ENCODE results near the gene CHRNA9. TPM values are rescaled to one million over a fixed set of nuclear protein-coding genes. Genes with fewer than 3 reads are reported as not detected.
A peak's percentile ranks its signal among the peaks of the same experiment; 100 is the strongest.

Gene CHRNA9
- total and polyA plus RNA-seq, 2 experiments from 2014 or later: 0.58 to 5.7 TPM

- peaks cover 5% of the 10 kb centered on the region; the same call in 1 of the 3 replicates for H3K9me3 Mint-ChIP-seq
- H3K4me1 Mint-ChIP-seq: peaks cover 31% of the 10 kb centered on the region
- no peaks in the 10 kb centered on the region for H3K79me2 ChIP-seq (replicated peaks; ENCODE audit: insufficient read depth)
- H3K4me3 Mint-ChIP-seq: peak overlapping the region; percentile 30; the same call in 1 of the 3 replicates
- H3K36me3 Mint-ChIP-seq (ENCODE audit: low read depth): peaks cover 4% of the 10 kb centered on the region; the same call in 1 of the 3 replicates
- H3K4me1 ChIP-seq (ENCODE audit: insufficient read depth): peaks cover 21% of the 10 kb centered on the region
- H3K27me3 Mint-ChIP-seq (ENCODE audit: insufficient read depth, low read depth, poor library complexity): peaks cover 10% of the 10 kb centered on the region
- H3K27me3 ChIP-seq (ENCODE audit: insufficient read depth): no peaks in the 10 kb centered on the region
- ATAC-seq (peak; percentile 32), DNase-seq (ENCODE audit: low spot score) (no peak)
- H2AFZ ChIP-seq: peak overlapping the region; percentile 99
- TF ChIP-seq JUNB (IDR thresholded peaks at IDR 0.05; ENCODE audit: unreplicated experiment) (no peak), EZH2phosphoT487 (IDR thresholded peaks at IDR 0.05; ENCODE audit: unreplicated experiment) (no peak), CTCF (conservative IDR thresholded peaks at IDR 0.05; ENCODE audit: low read depth in 2 of 2) (no peak)
- H4K20me1 ChIP-seq (replicated peaks; ENCODE audit: insufficient read depth): no peaks in the 10 kb centered on the region
- H3K36me3 ChIP-seq (ENCODE audit: insufficient read depth): no peaks in the 10 kb centered on the region
- peaks cover 5% of the 10 kb centered on the region for H3K9me2 ChIP-seq (ENCODE audit: insufficient read depth)
- H3K27ac ChIP-seq (ENCODE audit: low read depth): no peak overlapping the region
- H3K4me2 ChIP-seq: 0 out of 2 replicates have a peak overlapping the region, but pooled peaks have one; percentile 41
- H3F3A ChIP-seq (replicated peaks; ENCODE audit: low read depth): no peaks in the 10 kb centered on the region
- no peak overlapping the region; the same call in 1 of the 2 replicates for H3K27ac Mint-ChIP-seq
- no peak overlapping the region for H3K4me3 ChIP-seq
These were observed 377 bp downstream of the CHRNA9 start for GRCh38 chr4:40335525-40335894.

GRCh38 chr4:40337051-40337450, 1.9 kb downstream of the CHRNA9 start:
- no peak overlapping the region for H3K27ac ChIP-seq (ENCODE audit: low read depth)
- H3K4me3 Mint-ChIP-seq: no peak overlapping the region
- peaks cover 4% of the 10 kb centered on the region; the same call in 1 of the 3 replicates for H3K36me3 Mint-ChIP-seq (ENCODE audit: low read depth)
- ATAC-seq (no peak), DNase-seq (ENCODE audit: low spot score) (no peak)
- no peaks in the 10 kb centered on the region for H3K36me3 ChIP-seq (ENCODE audit: insufficient read depth)
- no peaks in the 10 kb centered on the region for H3K79me2 ChIP-seq (replicated peaks; ENCODE audit: insufficient read depth)
- H3K4me1 Mint-ChIP-seq: peaks cover 31% of the 10 kb centered on the region
- H3K4me1 ChIP-seq (ENCODE audit: insufficient read depth): peaks cover 21% of the 10 kb centered on the region
- H4K20me1 ChIP-seq (replicated peaks; ENCODE audit: insufficient read depth): no peaks in the 10 kb centered on the region
- H3K27ac Mint-ChIP-seq: no peak overlapping the region
- H3K9me3 Mint-ChIP-seq: peaks cover 5% of the 10 kb centered on the region; the same call in 2 of the 3 replicates
- no peak overlapping the region for H3K4me3 ChIP-seq
- no peaks in the 10 kb centered on the region for H3F3A ChIP-seq (replicated peaks; ENCODE audit: low read depth)
- H3K9me2 ChIP-seq (ENCODE audit: insufficient read depth): peaks cover 12% of the 10 kb centered on the region
- peaks cover 10% of the 10 kb centered on the region for H3K27me3 Mint-ChIP-seq (ENCODE audit: insufficient read depth, low read depth, poor library complexity)
- H3K4me2 ChIP-seq: no peak overlapping the region
- H2AFZ ChIP-seq: no peak overlapping the region
- no peaks in the 10 kb centered on the region for H3K27me3 ChIP-seq (ENCODE audit: insufficient read depth)
- TF ChIP-seq ZNF462 (CRISPR knock-in tag; IDR thresholded peaks at IDR 0.05) (no peak), JUNB (IDR thresholded peaks at IDR 0.05; ENCODE audit: unreplicated experiment) (no peak), REST (IDR thresholded peaks at IDR 0.05; ENCODE audit: unreplicated experiment) (no peak), EZH2phosphoT487 (IDR thresholded peaks at IDR 0.05; ENCODE audit: unreplicated experiment) (no peak), STAT1 (IDR thresholded peaks at IDR 0.05; ENCODE audit: unreplicated experiment) (no peak), ZNF331 (CRISPR knock-in tag; IDR thresholded peaks at IDR 0.05; ENCODE audit: low read depth) (no peak), EZH2 (IDR thresholded peaks at IDR 0.05; ENCODE audit: low read depth, unreplicated experiment) (no peak), CREB1 (CRISPR knock-in tag; IDR thresholded peaks at IDR 0.05; ENCODE audit: low read depth) (no peak), ZNF114 (CRISPR knock-in tag; IDR thresholded peaks at IDR 0.05) (no peak)
